ENCODE results near the gene AARSD1.

DNA sequence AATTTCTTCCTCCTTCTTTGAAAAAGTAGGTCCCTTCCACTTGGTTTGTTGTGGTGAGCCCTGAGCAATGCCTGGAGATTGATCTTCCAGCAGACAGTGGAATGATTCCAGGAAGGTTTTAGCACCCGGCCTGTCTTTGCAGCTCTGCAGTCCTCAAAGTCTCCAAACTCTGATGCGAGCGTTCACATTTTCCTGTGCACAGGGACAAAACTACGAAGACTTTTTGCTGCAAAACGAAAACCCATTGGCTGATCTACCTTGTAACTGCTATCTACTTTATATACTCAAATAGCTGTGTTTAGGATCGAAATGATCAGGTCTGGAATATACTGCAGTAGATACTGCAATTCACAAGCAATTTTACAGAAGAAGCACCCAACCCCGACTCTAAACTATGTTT, 42.0 kb downstream of the AARSD1 start:
- TF ChIP-seq, protein P1, sequence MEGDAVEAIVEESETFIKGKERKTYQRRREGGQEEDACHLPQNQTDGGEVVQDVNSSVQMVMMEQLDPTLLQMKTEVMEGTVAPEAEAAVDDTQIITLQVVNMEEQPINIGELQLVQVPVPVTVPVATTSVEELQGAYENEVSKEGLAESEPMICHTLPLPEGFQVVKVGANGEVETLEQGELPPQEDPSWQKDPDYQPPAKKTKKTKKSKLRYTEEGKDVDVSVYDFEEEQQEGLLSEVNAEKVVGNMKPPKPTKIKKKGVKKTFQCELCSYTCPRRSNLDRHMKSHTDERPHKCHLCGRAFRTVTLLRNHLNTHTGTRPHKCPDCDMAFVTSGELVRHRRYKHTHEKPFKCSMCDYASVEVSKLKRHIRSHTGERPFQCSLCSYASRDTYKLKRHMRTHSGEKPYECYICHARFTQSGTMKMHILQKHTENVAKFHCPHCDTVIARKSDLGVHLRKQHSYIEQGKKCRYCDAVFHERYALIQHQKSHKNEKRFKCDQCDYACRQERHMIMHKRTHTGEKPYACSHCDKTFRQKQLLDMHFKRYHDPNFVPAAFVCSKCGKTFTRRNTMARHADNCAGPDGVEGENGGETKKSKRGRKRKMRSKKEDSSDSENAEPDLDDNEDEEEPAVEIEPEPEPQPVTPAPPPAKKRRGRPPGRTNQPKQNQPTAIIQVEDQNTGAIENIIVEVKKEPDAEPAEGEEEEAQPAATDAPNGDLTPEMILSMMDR (IDR thresholded peaks at IDR 0.05) = no peak
- no peak for TF ChIP-seq POLR2A (IDR thresholded peaks at IDR 0.05)

All from ovary (tissue), 3 donors.